Activated naive CD8-positive, alpha-beta T cell (primary cell): ENCODE results near the gene NCOA3.

Experiments
- H3K27ac Mint-ChIP-seq: one replicate; pipeline ENCODE4 v1.8.0; 2021; ENCODE audit warnings: mixed read lengths
- H3K27me3 Mint-ChIP-seq: one replicate; pipeline ENCODE4 v1.8.0; 2021; ENCODE audit warnings: mixed read lengths
- H3K36me3 Mint-ChIP-seq: one replicate; pipeline ENCODE4 v1.8.0; 2021; ENCODE audit warnings: mixed read lengths
- H3K4me1 Mint-ChIP-seq: one replicate; pipeline ENCODE4 v1.8.0; 2021; ENCODE audit warnings: low read depth, mixed read lengths
- H3K4me3 Mint-ChIP-seq: one replicate; pipeline ENCODE4 v1.8.0; 2021; ENCODE audit warnings: mild to moderate bottlenecking, mixed read lengths
- H3K9me3 Mint-ChIP-seq: one replicate; pipeline ENCODE4 v1.8.0; 2021; ENCODE audit warnings: low read depth, mixed read lengths

Gene NCOA3

GRCh38 chr20:47531458-47531857 is 29.8 kb downstream of the NCOA3 start:
- Mint-ChIP-seq H3K4me1 (peaks cover 58% of the 10 kb centered on the region), H3K9me3 (peaks cover 4% of the 10 kb centered on the region)

GRCh38 chr20:47532002-47532401 is 30.3 kb downstream of the NCOA3 start:
- Mint-ChIP-seq H3K4me3 (peak overlapping the region; percentile 44), H3K36me3 (peaks cover 9% of the 10 kb centered on the region), H3K9me3 (peaks cover 3% of the 10 kb centered on the region), H3K27me3 (no peaks in the 10 kb centered on the region), H3K4me1 (peaks cover 58% of the 10 kb centered on the region), H3K27ac (peak overlapping the region; percentile 64)

More at GRCh38 chr20:47531458-47531857, 29.8 kb downstream of the NCOA3 start:
- H3K36me3 Mint-ChIP-seq: peaks cover 10% of the 10 kb centered on the region
- peak overlapping the region; percentile 79 for H3K27ac Mint-ChIP-seq
- no peak overlapping the region for H3K4me3 Mint-ChIP-seq
- no peaks in the 10 kb centered on the region for H3K27me3 Mint-ChIP-seq

GRCh38 chr20:47533518-47534062 is 31.9 kb downstream of the NCOA3 start:
- Mint-ChIP-seq H3K4me1 (peaks cover 49% of the 10 kb centered on the region), H3K36me3 (peaks cover 5% of the 10 kb centered on the region), H3K27ac (peak overlapping the region; percentile 72), H3K9me3 (no peaks in the 10 kb centered on the region), H3K4me3 (no peak overlapping the region), H3K27me3 (no peaks in the 10 kb centered on the region)

GRCh38 chr20:47534405-47534804 is 32.7 kb downstream of the NCOA3 start:
- peak overlapping the region; percentile 10 for H3K27ac Mint-ChIP-seq
- H3K36me3 Mint-ChIP-seq: peaks cover 7% of the 10 kb centered on the region
- peaks cover 56% of the 10 kb centered on the region for H3K4me1 Mint-ChIP-seq
- H3K4me3 Mint-ChIP-seq: no peak overlapping the region
- H3K9me3 Mint-ChIP-seq: no peaks in the 10 kb centered on the region
- no peaks in the 10 kb centered on the region for H3K27me3 Mint-ChIP-seq

GRCh38 chr20:47535088-47535487 is 33.4 kb downstream of the NCOA3 start:
- Mint-ChIP-seq H3K4me1 (peaks cover 57% of the 10 kb centered on the region), H3K4me3 (no peak overlapping the region), H3K27me3 (no peaks in the 10 kb centered on the region), H3K27ac (no peak overlapping the region), H3K36me3 (peaks cover 7% of the 10 kb centered on the region), H3K9me3 (no peaks in the 10 kb centered on the region)

- H3K4me3 Mint-ChIP-seq: no peak overlapping the region
- no peaks in the 10 kb centered on the region for H3K9me3 Mint-ChIP-seq
- H3K36me3 Mint-ChIP-seq: peaks cover 7% of the 10 kb centered on the region
- no peaks in the 10 kb centered on the region for H3K27me3 Mint-ChIP-seq
- peaks cover 62% of the 10 kb centered on the region for H3K4me1 Mint-ChIP-seq
- peak overlapping the region; percentile 80 for H3K27ac Mint-ChIP-seq
These were observed 34.3 kb downstream of the NCOA3 start for GRCh38 chr20:47535994-47536393.

GRCh38 chr20:47540443-47541354 is 39.0 kb downstream of the NCOA3 start:
- no peaks in the 10 kb centered on the region for H3K9me3 Mint-ChIP-seq
- H3K27me3 Mint-ChIP-seq: no peaks in the 10 kb centered on the region
- H3K36me3 Mint-ChIP-seq: peaks cover 2% of the 10 kb centered on the region
- H3K4me3 Mint-ChIP-seq: peak overlapping the region; percentile 17
- H3K4me1 Mint-ChIP-seq: peaks cover 75% of the 10 kb centered on the region
- peak overlapping the region; percentile 79 for H3K27ac Mint-ChIP-seq

- H3K27me3 Mint-ChIP-seq: no peaks in the 10 kb centered on the region
- peak overlapping the region; percentile 21 for H3K4me3 Mint-ChIP-seq
- peaks cover 75% of the 10 kb centered on the region for H3K4me1 Mint-ChIP-seq
- no peaks in the 10 kb centered on the region for H3K9me3 Mint-ChIP-seq
- H3K27ac Mint-ChIP-seq: peak overlapping the region; percentile 61
- peaks cover 7% of the 10 kb centered on the region for H3K36me3 Mint-ChIP-seq
These were observed 39.8 kb downstream of the NCOA3 start for GRCh38 chr20:47541355-47541922.

- Mint-ChIP-seq H3K9me3 (no peaks in the 10 kb centered on the region), H3K4me3 (peak overlapping the region; percentile 50), H3K27ac (peak overlapping the region; percentile 83), H3K27me3 (no peaks in the 10 kb centered on the region), H3K36me3 (peaks cover 9% of the 10 kb centered on the region), H3K4me1 (peaks cover 76% of the 10 kb centered on the region)
These were observed 41.3 kb downstream of the NCOA3 start for GRCh38 chr20:47543006-47543431.

GRCh38 chr20:47544240-47544639 is 42.6 kb downstream of the NCOA3 start:
- Mint-ChIP-seq H3K4me1 (peaks cover 70% of the 10 kb centered on the region), H3K4me3 (no peak overlapping the region), H3K27ac (peak overlapping the region; percentile 52), H3K27me3 (no peaks in the 10 kb centered on the region), H3K9me3 (no peaks in the 10 kb centered on the region), H3K36me3 (peaks cover 9% of the 10 kb centered on the region)

- no peak overlapping the region for H3K4me3 Mint-ChIP-seq
- H3K27ac Mint-ChIP-seq: peak overlapping the region; percentile 52
- peaks cover 70% of the 10 kb centered on the region for H3K4me1 Mint-ChIP-seq
- H3K27me3 Mint-ChIP-seq: no peaks in the 10 kb centered on the region
- H3K36me3 Mint-ChIP-seq: peaks cover 8% of the 10 kb centered on the region
- no peaks in the 10 kb centered on the region for H3K9me3 Mint-ChIP-seq
These were observed 43.2 kb downstream of the NCOA3 start for GRCh38 chr20:47544852-47545251.

- no peak overlapping the region for H3K4me3 Mint-ChIP-seq
- no peaks in the 10 kb centered on the region for H3K9me3 Mint-ChIP-seq
- H3K27me3 Mint-ChIP-seq: no peaks in the 10 kb centered on the region
- H3K36me3 Mint-ChIP-seq: peaks cover 9% of the 10 kb centered on the region
- H3K4me1 Mint-ChIP-seq: peaks cover 68% of the 10 kb centered on the region
- peak overlapping the region; percentile 78 for H3K27ac Mint-ChIP-seq
These were observed 43.8 kb downstream of the NCOA3 start for GRCh38 chr20:47545499-47545898.

GRCh38 chr20:47546184-47547033 is 44.7 kb downstream of the NCOA3 start:
- H3K36me3 Mint-ChIP-seq: peaks cover 10% of the 10 kb centered on the region

GRCh38 chr20:47547034-47547387 is 45.3 kb downstream of the NCOA3 start:
- no peak overlapping the region for H3K4me3 Mint-ChIP-seq
- H3K27me3 Mint-ChIP-seq: no peaks in the 10 kb centered on the region
- peaks cover 12% of the 10 kb centered on the region for H3K36me3 Mint-ChIP-seq
- peaks cover 68% of the 10 kb centered on the region for H3K4me1 Mint-ChIP-seq
- H3K9me3 Mint-ChIP-seq: no peaks in the 10 kb centered on the region
- H3K27ac Mint-ChIP-seq: peak overlapping the region; percentile 75

More at GRCh38 chr20:47546184-47547033, 44.7 kb downstream of the NCOA3 start:
- H3K9me3 Mint-ChIP-seq: no peaks in the 10 kb centered on the region
- H3K4me3 Mint-ChIP-seq: no peak overlapping the region
- H3K27ac Mint-ChIP-seq: peak overlapping the region; percentile 78
- H3K27me3 Mint-ChIP-seq: no peaks in the 10 kb centered on the region
- H3K4me1 Mint-ChIP-seq: peaks cover 69% of the 10 kb centered on the region
